ENCODE results near the gene UNKL. TPM values are rescaled to one million over a fixed set of nuclear protein-coding genes. Genes with fewer than 3 reads are reported as not detected.

Gene UNKL
- total RNA-seq, 1 donor from 2014 or later = 6.1 TPM

- Mint-ChIP-seq H3K9me3 (no peaks in the 10 kb centered on the region), H3K36me3 (no peaks in the 10 kb centered on the region), H3K4me1 (no peaks in the 10 kb centered on the region), H3K27me3 (ENCODE audit: insufficient read depth, low read depth) (no peaks in the 10 kb centered on the region), H3K4me3 (no peak within 1 kb of the TSS), H3K27ac (no peak within 1 kb of the TSS)
- Histone ChIP-seq H3K79me2 (ENCODE audit: low read depth) (no peaks in the 10 kb centered on the region), H3F3A (ENCODE audit: low read depth) (no peaks in the 10 kb centered on the region), H3K9me3 (ENCODE audit: low read depth) (no peaks in the 10 kb centered on the region), H3K27me3 (no peaks in the 10 kb centered on the region), H3K36me3 (no peaks in the 10 kb centered on the region), H3K27ac (peak within 1 kb of the TSS; percentile 6), H3K4me1 (no peaks in the 10 kb centered on the region), H3K9ac (peak within 1 kb of the TSS; percentile 27), H3K4me3 (no peak within 1 kb of the TSS), H3K4me2 (no peak within 1 kb of the TSS), H4K20me1 (ENCODE audit: low read depth) (no peaks in the 10 kb centered on the region), H2AFZ (replicated peaks) (no peak within 1 kb of the TSS)
- no peak for TF ChIP-seq EZH2 (IDR thresholded peaks at IDR 0.05)
- TF ChIP-seq EZH2phosphoT487 (IDR thresholded peaks at IDR 0.05) = no peak
- no peak for TF ChIP-seq CTCF (IDR thresholded peaks at IDR 0.05)
- DNase-seq (ENCODE audit: low spot score) = no peak
Measured at GRCh38 chr16:1443980-1444729, 29.7 kb upstream of the UNKL start, which contains the start of gene CCDC154. Gene CCDC154 (minus strand): TSS chr16:1444556. CDS start chr16:1444322, 234 bp downstream.

- Histone ChIP-seq H3K4me1 (no peaks in the 10 kb centered on the region), H3F3A (ENCODE audit: low read depth) (no peaks in the 10 kb centered on the region), H3K36me3 (no peaks in the 10 kb centered on the region), H4K20me1 (ENCODE audit: low read depth) (no peaks in the 10 kb centered on the region), H2AFZ (replicated peaks) (no peak overlapping the region), H3K27ac (no peak overlapping the region), H3K9me3 (ENCODE audit: low read depth) (no peaks in the 10 kb centered on the region), H3K27me3 (no peaks in the 10 kb centered on the region), H3K4me3 (no peak overlapping the region), H3K4me2 (no peak overlapping the region), H3K79me2 (ENCODE audit: low read depth) (no peaks in the 10 kb centered on the region), H3K9ac (peak overlapping the region; percentile 27)
- Mint-ChIP-seq H3K4me1 (no peaks in the 10 kb centered on the region), H3K9me3 (no peaks in the 10 kb centered on the region), H3K27me3 (ENCODE audit: insufficient read depth, low read depth) (no peaks in the 10 kb centered on the region), H3K27ac (no peak overlapping the region), H3K4me3 (no peak overlapping the region), H3K36me3 (no peaks in the 10 kb centered on the region)
- no peak for DNase-seq (ENCODE audit: low spot score)
- TF ChIP-seq EZH2phosphoT487 (IDR thresholded peaks at IDR 0.05) (no peak), CTCF (IDR thresholded peaks at IDR 0.05) (no peak), EZH2 (IDR thresholded peaks at IDR 0.05) (no peak)
Measured at GRCh38 chr16:1443403-1443973, 29.0 kb upstream of the UNKL start.

- Mint-ChIP-seq H3K9me3 (no peaks in the 10 kb centered on the region), H3K27ac (no peak overlapping the region), H3K4me1 (no peaks in the 10 kb centered on the region), H3K4me3 (no peak overlapping the region), H3K27me3 (ENCODE audit: insufficient read depth, low read depth) (no peaks in the 10 kb centered on the region), H3K36me3 (no peaks in the 10 kb centered on the region)
- H4K20me1 ChIP-seq (ENCODE audit: low read depth) = no peaks in the 10 kb centered on the region
- H3K9me3 ChIP-seq (ENCODE audit: low read depth) = no peaks in the 10 kb centered on the region
- no peak overlapping the region for H3K4me3 ChIP-seq
- H3K27ac ChIP-seq = no peak overlapping the region
- no peaks in the 10 kb centered on the region for H3K4me1 ChIP-seq
- H3K27me3 ChIP-seq = no peaks in the 10 kb centered on the region
- no peak overlapping the region for H3K4me2 ChIP-seq
- TF ChIP-seq CTCF (IDR thresholded peaks at IDR 0.05) (no peak), EZH2phosphoT487 (IDR thresholded peaks at IDR 0.05) (no peak), EZH2 (IDR thresholded peaks at IDR 0.05) (no peak)
- H3F3A ChIP-seq (ENCODE audit: low read depth) = no peaks in the 10 kb centered on the region
- no peak overlapping the region for H2AFZ ChIP-seq (replicated peaks)
- no peak for DNase-seq (ENCODE audit: low spot score)
- H3K36me3 ChIP-seq = no peaks in the 10 kb centered on the region
- no peaks in the 10 kb centered on the region for H3K79me2 ChIP-seq (ENCODE audit: low read depth)
- H3K9ac ChIP-seq = no peak overlapping the region
Measured at GRCh38 chr16:1442697-1443096, 28.2 kb upstream of the UNKL start.

Data from neural progenitor cell (in vitro differentiated cells).